Neuronal stem cell (in vitro differentiated cells): ENCODE data around the gene IGFBP3.

Source experiments
- DNase-seq: peaks from one replicate; pipeline ENCODE4 v3.0.0-alpha.2; 2013; ENCODE audit warnings: low spot score
- H2AFZ ChIP-seq: one replicate; pipeline ENCODE4 v1.6.1; 2013; ENCODE audit warnings: mild to moderate bottlenecking, low read length, inconsistent platforms
- H2AK5ac ChIP-seq: 2 replicates; pipeline ENCODE4 v1.6.1; 2013; ENCODE audit warnings: low read depth, mild to moderate bottlenecking, inconsistent platforms, low read length, moderate library complexity, mixed read lengths
- H2BK120ac ChIP-seq: 2 replicates; pipeline ENCODE4 v1.6.1; 2013; ENCODE audit warnings: low read depth, mild to moderate bottlenecking, inconsistent platforms, low read length, moderate library complexity, mixed read lengths
- H2BK12ac ChIP-seq: one replicate; pipeline ENCODE4 v1.6.1; 2013; ENCODE audit warnings: low read length, inconsistent platforms
- H2BK15ac ChIP-seq: 2 replicates; pipeline ENCODE4 v1.6.1; 2013; ENCODE audit warnings: mild to moderate bottlenecking, low read length, inconsistent platforms, mixed read lengths
- H2BK5ac ChIP-seq: one replicate; pipeline ENCODE4 v1.6.1; 2013; ENCODE audit warnings: inconsistent platforms, mild to moderate bottlenecking, low read length, moderate library complexity
- H3K14ac ChIP-seq: one replicate; pipeline ENCODE4 v1.6.1; 2013; ENCODE audit warnings: low read length, inconsistent platforms
- H3K18ac ChIP-seq: 2 replicates; pipeline ENCODE4 v1.6.1; 2013; ENCODE audit warnings: low read length, inconsistent platforms
- H3K23ac ChIP-seq: 2 replicates; pipeline ENCODE4 v1.6.1; 2013; ENCODE audit warnings: low read depth, mild to moderate bottlenecking, mixed read lengths, low read length, inconsistent platforms; ENCODE audit not compliant: poor library complexity
- H3K27ac ChIP-seq: replicated peaks from 3 replicates; pipeline ENCODE4 v1.5.1; 2013; ENCODE audit warnings: low read length, inconsistent platforms
- H3K27me3 ChIP-seq, 3 experiments: 2 replicates each; pipeline ENCODE4 v1.6.1; 2013; ENCODE audit warnings: low read length in 3 of 3, mild to moderate bottlenecking in 2 of 3, inconsistent platforms in 1 of 3, low read depth in 1 of 3, mixed read lengths in 1 of 3, moderate library complexity in 1 of 3; ENCODE audit not compliant: control insufficient read depth in 3 of 3, insufficient read depth in 3 of 3
- H3K36me3 ChIP-seq, 2 donors: replicated peaks in 1 of 2; 2 replicates each; pipeline ENCODE4 v1.6.1; 2013; ENCODE audit warnings: low read length in 2 of 2; ENCODE audit not compliant: control insufficient read depth in 2 of 2, insufficient read depth in 2 of 2
- H3K4ac ChIP-seq: 2 replicates; pipeline ENCODE4 v1.6.1; 2013; ENCODE audit warnings: inconsistent platforms, mild to moderate bottlenecking, low read length, moderate library complexity
- H3K4me1 ChIP-seq, 2 donors: 1 replicate in 1 of 2; 2 replicates in 1 of 2; pipeline ENCODE4 v1.6.1; 2013; ENCODE audit warnings: low read length in 2 of 2, low read depth in 1 of 2; ENCODE audit not compliant: control insufficient read depth in 2 of 2, insufficient read depth in 1 of 2
- H3K4me2 ChIP-seq: one replicate; pipeline ENCODE4 v1.6.1; 2013; ENCODE audit warnings: mild to moderate bottlenecking, low read length, inconsistent platforms; ENCODE audit not compliant: insufficient read depth, poor library complexity, severe bottlenecking
- H3K4me3 ChIP-seq, 2 donors: 2 replicates each; pipeline ENCODE4 v1.5.1; 2013; ENCODE audit warnings: low read length in 2 of 2, mild to moderate bottlenecking in 2 of 2, inconsistent platforms in 1 of 2, moderate library complexity in 1 of 2
- H3K79me1 ChIP-seq: one replicate; pipeline ENCODE4 v1.6.1; 2013; ENCODE audit warnings: low read depth, mild to moderate bottlenecking, inconsistent platforms, low read length, moderate library complexity
- H3K9ac ChIP-seq: one replicate; pipeline ENCODE4 v1.6.1; 2013; ENCODE audit warnings: mild to moderate bottlenecking, low read depth, low read length, inconsistent platforms; ENCODE audit not compliant: poor library complexity
- H3K9me3 ChIP-seq, 2 donors: replicated peaks in 1 of 2; 2 replicates each; pipeline versions ENCODE3 to v1.6.1; 2013; ENCODE audit warnings: low read length in 2 of 2, mild to moderate bottlenecking in 2 of 2, inconsistent platforms in 1 of 2, low read depth in 1 of 2, mixed read lengths in 1 of 2, moderate library complexity in 1 of 2; ENCODE audit not compliant: control insufficient read depth in 2 of 2, insufficient read depth in 1 of 2
- H4K8ac ChIP-seq: one replicate; pipeline ENCODE4 v1.6.1; 2013; ENCODE audit warnings: low read depth, mild to moderate bottlenecking, inconsistent platforms, low read length, moderate library complexity
- H4K91ac ChIP-seq: one replicate; pipeline ENCODE4 v1.6.1; 2013; ENCODE audit warnings: low read length, low read depth, mild to moderate bottlenecking, inconsistent platforms; ENCODE audit not compliant: poor library complexity
- WGBS, 2 donors: extraction: QIAGEN DNeasy Blood & Tissue Kit; methylation state at CpG; one replicate each; pipeline ENCODE4 v1.1.7; 2013; ENCODE audit warnings: missing lambda C conversion rate in 2 of 2, mixed read lengths in 1 of 2; ENCODE audit not compliant: insufficient read length in 2 of 2, insufficient replicate concordance in 1 of 2; ENCODE audit errors: extremely low coverage in 2 of 2; 5-methylcytosine and 5-hydroxymethylcytosine counted together

Gene IGFBP3

GRCh38 chr7:45921699-45922519 lies 837 bp upstream of the IGFBP3 start:
- Histone ChIP-seq H2BK15ac (no peak overlapping the region), H3K79me1 (no peaks in the 10 kb centered on the region), H2BK12ac (no peak overlapping the region), H3K18ac (peak overlapping the region; percentile 91), H2AFZ (peak overlapping the region; percentile 96), H3K9ac (no peak overlapping the region), H2AK5ac (no peak overlapping the region), H4K91ac (no peak overlapping the region), H3K27me3 (peaks cover 0 to 26% (median 13%) of the 10 kb centered on the region in 3 experiments), H3K4ac (no peak overlapping the region), H3K23ac (no peak overlapping the region), H3K4me1 (peaks cover 8 to 23% of the 10 kb centered on the region in 2 donors), H3K14ac (no peak overlapping the region), H2BK5ac (no peak overlapping the region), H3K4me2 (peak overlapping the region; percentile 84), H3K4me3 (peak overlapping the region; percentile 65 to 98), H2BK120ac (no peak overlapping the region), H3K36me3 (peaks cover 2 to 3% of the 10 kb centered on the region in 2 donors), H3K9me3 (no peaks in the 10 kb centered on the region), H4K8ac (no peak overlapping the region), H3K27ac (no peak overlapping the region)
- no CpG with 5 or more reads among the region's 36 CpGs for WGBS, 2 donors
- DNase-seq: peak; percentile 84

GRCh38 chr7:45921381-45921698 lies 268 bp upstream of the IGFBP3 start:
- peaks cover 0 to 26% (median 13%) of the 10 kb centered on the region in 3 experiments for H3K27me3 ChIP-seq

GRCh38 chr7:45919993-45920459 lies 1.0 kb downstream of the IGFBP3 start:
- Histone ChIP-seq H2BK15ac (no peak overlapping the region), H3K36me3 (peaks cover 16 to 22% of the 10 kb centered on the region in 2 donors), H3K27me3 (peaks cover 0 to 26% (median 13%) of the 10 kb centered on the region in 3 experiments), H2AFZ (peak overlapping the region; percentile 96), H3K4me2 (peak overlapping the region; percentile 84), H3K18ac (no peak overlapping the region), H3K9ac (no peak overlapping the region), H3K23ac (no peak overlapping the region), H4K91ac (no peak overlapping the region), H2BK120ac (no peak overlapping the region), H3K4ac (no peak overlapping the region), H3K79me1 (no peaks in the 10 kb centered on the region), H2BK12ac (no peak overlapping the region), H4K8ac (no peak overlapping the region), H3K14ac (no peak overlapping the region), H2AK5ac (no peak overlapping the region), H3K4me1 (peaks cover 8 to 23% of the 10 kb centered on the region in 2 donors), H3K4me3 (peak overlapping the region; percentile 65 to 98), H2BK5ac (no peak overlapping the region), H3K9me3 (no peaks in the 10 kb centered on the region), H3K27ac (no peak overlapping the region)
- no peak for DNase-seq
- no CpG with 5 or more reads among the region's 19 CpGs for WGBS, 2 donors

More at GRCh38 chr7:45921381-45921698, 268 bp upstream of the IGFBP3 start:
- Histone ChIP-seq H3K9ac (peak overlapping the region; percentile 85), H3K9me3 (no peaks in the 10 kb centered on the region), H2AK5ac (no peak overlapping the region), H3K36me3 (peaks cover 5 to 9% of the 10 kb centered on the region in 2 donors), H2BK5ac (no peak overlapping the region), H3K18ac (peak overlapping the region; percentile 91), H3K27ac (no peak overlapping the region), H3K4me2 (peak overlapping the region; percentile 84), H3K14ac (no peak overlapping the region), H4K8ac (no peak overlapping the region), H2BK120ac (no peak overlapping the region), H3K23ac (no peak overlapping the region), H3K4me3 (peak overlapping the region; percentile 65 to 98), H3K4me1 (peaks cover 8 to 23% of the 10 kb centered on the region in 2 donors), H3K79me1 (no peaks in the 10 kb centered on the region), H3K4ac (no peak overlapping the region), H2AFZ (peak overlapping the region; percentile 96), H2BK12ac (no peak overlapping the region), H2BK15ac (no peak overlapping the region), H4K91ac (no peak overlapping the region)
- peak; percentile 39 for DNase-seq
- no CpG with 5 or more reads among the region's 31 CpGs for WGBS, 2 donors

GRCh38 chr7:45919231-45919784 lies 1.8 kb downstream of the IGFBP3 start:
- no peak overlapping the region for H3K14ac ChIP-seq
- H3K79me1 ChIP-seq: no peaks in the 10 kb centered on the region
- no CpG with 5 or more reads among the region's 9 CpGs for whole genome bisulfite sequencing, 2 donors
- H3K4me3 ChIP-seq: peak overlapping the region in 1 of 2 donors; percentile 98
- DNase-seq: no peak
- H3K4me1 ChIP-seq: peaks cover 8 to 22% of the 10 kb centered on the region in 2 donors
- H3K27ac ChIP-seq: no peak overlapping the region
- H3K9ac ChIP-seq: no peak overlapping the region
- no peak overlapping the region for H4K8ac ChIP-seq
- no peak overlapping the region for H2BK120ac ChIP-seq
- peak overlapping the region; percentile 39 for H3K4me2 ChIP-seq
- H3K36me3 ChIP-seq: peaks cover 23 to 29% of the 10 kb centered on the region in 2 donors
- H2AK5ac ChIP-seq: no peak overlapping the region
- H4K91ac ChIP-seq: no peak overlapping the region
- H2BK5ac ChIP-seq: no peak overlapping the region
- H3K9me3 ChIP-seq: no peaks in the 10 kb centered on the region
- no peak overlapping the region for H3K18ac ChIP-seq
- peaks cover 0 to 26% (median 13%) of the 10 kb centered on the region in 3 experiments for H3K27me3 ChIP-seq
- H3K4ac ChIP-seq: no peak overlapping the region
- no peak overlapping the region for H2BK15ac ChIP-seq
- H2BK12ac ChIP-seq: no peak overlapping the region
- no peak overlapping the region for H3K23ac ChIP-seq
- no peak overlapping the region for H2AFZ ChIP-seq
